Ascending aorta (tissue), 2 donors: ENCODE results near the gene NLRP6. TPM values are rescaled to one million over a fixed set of nuclear protein-coding genes. Genes with fewer than 3 reads are reported as not detected.
"Not testable (repeated sequence)": the region's sequence is repeated elsewhere in the genome, so short reads cannot be mapped to it uniquely, and the experiment has no call there.

Source experiments
- DNase-seq, 2 donors: peaks; one replicate each; pipeline ENCODE4 v3.0.0-alpha.2; 2019; ENCODE audit warnings: low spot score in 2 of 2
- H3K27ac ChIP-seq, 2 donors: fragments of 200-600 bp; sonication (generic); one replicate each; pipeline ENCODE4 v1.5.1; 2016 to 2017; ENCODE audit warnings: mild to moderate bottlenecking in 1 of 2
- H3K27me3 ChIP-seq: fragments of 200-600 bp; sonication (generic); one replicate; pipeline ENCODE4 v1.5.1; 2017
- H3K36me3 ChIP-seq, 2 donors: fragments of 200-600 bp; sonication (generic); one replicate each; pipeline ENCODE4 v1.5.1; 2016
- H3K4me1 ChIP-seq, 2 donors: fragments of 200-600 bp; sonication (generic); one replicate each; pipeline ENCODE4 v1.5.1; 2016 to 2017; ENCODE audit warnings: mild to moderate bottlenecking in 1 of 2
- H3K4me3 ChIP-seq, 2 donors: fragments of 200-600 bp; sonication (generic); one replicate each; pipeline ENCODE4 v1.5.1; 2016 to 2017; ENCODE audit warnings: mild to moderate bottlenecking in 1 of 2
- H3K9me3 ChIP-seq, 2 donors: fragments of 200-600 bp; sonication (generic); one replicate each; pipeline ENCODE4 v1.5.1; 2016
- intact Hi-C: fragments of 100-400 bp; cut with DNase I; formaldehyde crosslinking; loops from one replicate; pipeline ENCODE4 v1.15.1; 2023
- total RNA-seq: library from RNA; depleted of rRNA; stranded (reverse); fragments of >200 nt; gene quantifications from one replicate; pipeline ENCODE4 v1.1.0, GENCODE V29; 2016
- TF ChIP-seq, protein P1 (sequence below), 3 experiments: fragments of 200-600 bp in 2 of 3; fragments of 450-650 bp in 1 of 3; sonication (generic) in 2 of 3; IDR thresholded peaks; one replicate each; pipeline ENCODE4 v1.5.1; 2016 to 2019; ENCODE audit warnings: antibody characterized with exemption in 3 of 3, mild to moderate bottlenecking in 1 of 3, moderate library complexity in 1 of 3

NLRP6 gene
- total RNA-seq, 1 donor from 2014 or later, result not detected

DNA sequence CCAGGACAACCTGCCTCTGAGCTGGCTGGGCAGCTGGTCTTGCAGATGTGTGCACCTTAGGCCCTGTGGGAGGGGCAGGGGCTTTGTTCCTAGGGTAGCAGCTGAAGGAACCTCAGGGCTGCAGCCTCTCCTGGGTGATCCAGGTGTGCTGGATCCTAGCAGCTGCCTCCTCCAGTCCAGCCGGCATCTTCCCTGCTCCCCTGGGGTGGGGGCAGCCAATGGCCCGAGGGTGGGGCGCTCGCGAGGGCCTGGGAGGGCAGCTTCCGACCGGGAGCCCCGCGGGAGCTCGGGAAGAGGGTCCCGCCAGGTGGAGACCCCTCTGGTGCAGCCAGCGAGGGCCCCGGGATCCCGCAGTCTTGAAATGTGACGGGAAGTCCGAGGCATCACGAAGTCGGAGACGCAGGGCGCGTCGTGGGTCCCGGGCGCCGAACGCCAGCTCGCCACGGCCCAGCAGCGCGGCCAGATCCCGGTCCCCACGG, 37.3 kb downstream of the NLRP6 start:
- intact Hi-C loops, result no loop called here
- H3K4me1 ChIP-seq, result peaks cover 0 to 10% of the 10 kb centered on the region in 2 donors
- peak overlapping the region; percentile 6 to 66 for H3K27ac ChIP-seq
- no peaks in the 10 kb centered on the region for H3K27me3 ChIP-seq
- H3K9me3 ChIP-seq, result no peaks in the 10 kb centered on the region
- H3K36me3 ChIP-seq, result no peaks in the 10 kb centered on the region
- peak overlapping the region; percentile 47 to 62 for H3K4me3 ChIP-seq
- TF ChIP-seq, protein P1, sequence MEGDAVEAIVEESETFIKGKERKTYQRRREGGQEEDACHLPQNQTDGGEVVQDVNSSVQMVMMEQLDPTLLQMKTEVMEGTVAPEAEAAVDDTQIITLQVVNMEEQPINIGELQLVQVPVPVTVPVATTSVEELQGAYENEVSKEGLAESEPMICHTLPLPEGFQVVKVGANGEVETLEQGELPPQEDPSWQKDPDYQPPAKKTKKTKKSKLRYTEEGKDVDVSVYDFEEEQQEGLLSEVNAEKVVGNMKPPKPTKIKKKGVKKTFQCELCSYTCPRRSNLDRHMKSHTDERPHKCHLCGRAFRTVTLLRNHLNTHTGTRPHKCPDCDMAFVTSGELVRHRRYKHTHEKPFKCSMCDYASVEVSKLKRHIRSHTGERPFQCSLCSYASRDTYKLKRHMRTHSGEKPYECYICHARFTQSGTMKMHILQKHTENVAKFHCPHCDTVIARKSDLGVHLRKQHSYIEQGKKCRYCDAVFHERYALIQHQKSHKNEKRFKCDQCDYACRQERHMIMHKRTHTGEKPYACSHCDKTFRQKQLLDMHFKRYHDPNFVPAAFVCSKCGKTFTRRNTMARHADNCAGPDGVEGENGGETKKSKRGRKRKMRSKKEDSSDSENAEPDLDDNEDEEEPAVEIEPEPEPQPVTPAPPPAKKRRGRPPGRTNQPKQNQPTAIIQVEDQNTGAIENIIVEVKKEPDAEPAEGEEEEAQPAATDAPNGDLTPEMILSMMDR (IDR thresholded peaks at IDR 0.05), result no peak
- no peak for DNase-seq

DNA sequence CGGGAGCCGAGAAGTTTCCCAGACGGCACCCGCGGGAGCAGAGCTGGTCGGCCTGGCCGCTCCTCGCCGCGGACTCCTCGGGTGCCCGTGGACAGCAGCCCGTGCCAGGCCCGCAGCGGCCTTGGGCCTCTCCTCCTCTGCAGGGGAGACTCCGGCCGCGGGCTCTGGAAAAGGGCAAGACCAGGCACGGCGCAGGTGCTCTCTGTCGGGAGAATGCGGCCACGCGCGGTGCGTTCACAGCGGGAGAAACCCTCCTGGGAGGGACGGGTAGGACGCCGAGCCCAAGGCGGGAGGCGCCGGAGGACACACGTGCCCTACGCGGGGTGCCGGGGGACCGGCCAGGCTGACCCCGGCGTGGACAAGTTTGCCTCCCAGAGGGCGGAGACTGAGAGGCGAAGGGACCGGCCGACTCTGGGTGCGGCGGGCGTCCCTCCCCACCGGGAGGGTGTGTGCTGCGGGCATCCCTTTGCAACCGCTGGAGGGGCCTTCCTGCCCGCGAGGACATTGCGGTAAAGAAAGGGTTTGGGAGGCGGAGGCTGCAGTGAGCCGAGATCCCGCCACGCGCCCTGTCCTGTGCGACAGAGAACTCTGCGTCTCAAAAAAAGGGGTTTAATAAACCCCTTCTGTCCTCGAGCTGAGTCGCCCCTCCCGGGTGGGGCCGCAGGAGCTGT, 38.0 kb downstream of the NLRP6 start:
- DNase-seq, result no peak
- intact Hi-C loops, result no loop called here
- H3K27ac ChIP-seq, result peak overlapping the region; percentile 6 to 66

DNA sequence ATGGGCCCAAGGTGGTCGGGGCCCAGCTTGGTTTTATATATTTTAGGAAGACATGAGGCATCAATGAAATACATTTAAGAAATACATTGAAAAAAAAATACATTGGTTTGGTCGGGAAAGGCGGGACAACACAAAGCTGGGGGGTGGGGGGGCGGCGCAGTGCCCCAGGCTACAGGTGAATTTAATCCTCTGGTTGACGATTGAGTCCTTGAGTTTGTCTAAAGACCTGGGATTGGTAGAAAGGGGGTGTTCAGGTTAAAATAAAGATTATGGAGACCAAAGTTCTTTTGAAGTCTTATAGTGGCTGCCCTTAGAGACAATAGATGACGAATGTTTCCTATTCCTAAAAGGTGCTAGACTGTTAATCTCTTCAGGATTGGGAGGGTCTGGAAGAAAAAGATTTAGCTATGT, 38.7 kb downstream of the NLRP6 start:
- Histone ChIP-seq H3K9me3 (no peaks in the 10 kb centered on the region), H3K4me3 (peak overlapping the region; percentile 47 to 53), H3K27me3 (no peaks in the 10 kb centered on the region), H3K36me3 (no peaks in the 10 kb centered on the region), H3K27ac (peak overlapping the region; percentile 61 to 66), H3K4me1 (peaks cover 0 to 7% of the 10 kb centered on the region in 2 donors)
- TF ChIP-seq, protein P1 (IDR thresholded peaks at IDR 0.05), result no peak
- intact Hi-C loops, result no loop called here
- no peak for DNase-seq

More for the DNA sequence above, 38.0 kb downstream of the NLRP6 start:
- TF ChIP-seq, protein P1 (IDR thresholded peaks at IDR 0.05), result no peak
- Histone ChIP-seq H3K4me1 (peaks cover 0 to 10% of the 10 kb centered on the region in 2 donors), H3K4me3 (peak overlapping the region; percentile 47 to 62), H3K36me3 (no peaks in the 10 kb centered on the region), H3K27me3 (no peaks in the 10 kb centered on the region), H3K9me3 (no peaks in the 10 kb centered on the region)

DNA sequence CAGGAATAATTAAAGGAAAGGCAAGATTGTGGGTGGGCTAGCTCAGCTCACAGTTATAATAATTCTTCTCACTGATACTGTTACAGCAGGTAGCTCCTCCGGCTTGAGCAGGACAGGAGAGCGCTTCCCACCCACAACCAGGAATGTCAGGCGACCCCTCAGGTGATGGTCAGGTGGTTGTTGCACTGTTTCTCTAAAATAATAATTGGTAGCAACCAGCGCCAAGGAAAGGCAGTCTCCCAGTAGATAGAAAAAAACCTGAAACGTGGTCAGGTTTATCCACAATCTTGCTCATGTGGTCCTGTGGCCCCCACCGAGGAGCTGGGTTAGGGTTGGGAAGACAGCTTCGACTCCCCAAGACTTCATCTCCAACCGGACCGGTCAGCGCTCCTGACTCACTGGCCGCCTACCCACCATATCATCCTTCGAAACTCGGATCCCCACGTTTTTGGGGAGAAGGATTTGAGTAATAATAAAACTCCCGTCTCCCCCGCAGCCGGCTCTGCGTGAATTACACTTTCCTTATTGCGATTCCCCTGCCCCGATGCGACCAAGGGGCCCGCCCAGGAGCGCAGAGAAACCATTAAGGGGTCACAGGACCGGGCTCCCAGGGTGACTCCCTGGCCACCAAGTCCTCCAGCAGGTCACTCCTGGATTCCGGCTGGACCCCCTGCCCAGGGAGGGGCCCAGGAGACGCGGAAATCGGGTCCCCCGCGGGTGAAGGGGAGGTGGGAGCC, 39.6 kb downstream of the NLRP6 start:
- H3K4me3 ChIP-seq, result peak overlapping the region in 1 of 2 donors; percentile 53
- H3K4me1 ChIP-seq, result not testable (repeated sequence)

DNA sequence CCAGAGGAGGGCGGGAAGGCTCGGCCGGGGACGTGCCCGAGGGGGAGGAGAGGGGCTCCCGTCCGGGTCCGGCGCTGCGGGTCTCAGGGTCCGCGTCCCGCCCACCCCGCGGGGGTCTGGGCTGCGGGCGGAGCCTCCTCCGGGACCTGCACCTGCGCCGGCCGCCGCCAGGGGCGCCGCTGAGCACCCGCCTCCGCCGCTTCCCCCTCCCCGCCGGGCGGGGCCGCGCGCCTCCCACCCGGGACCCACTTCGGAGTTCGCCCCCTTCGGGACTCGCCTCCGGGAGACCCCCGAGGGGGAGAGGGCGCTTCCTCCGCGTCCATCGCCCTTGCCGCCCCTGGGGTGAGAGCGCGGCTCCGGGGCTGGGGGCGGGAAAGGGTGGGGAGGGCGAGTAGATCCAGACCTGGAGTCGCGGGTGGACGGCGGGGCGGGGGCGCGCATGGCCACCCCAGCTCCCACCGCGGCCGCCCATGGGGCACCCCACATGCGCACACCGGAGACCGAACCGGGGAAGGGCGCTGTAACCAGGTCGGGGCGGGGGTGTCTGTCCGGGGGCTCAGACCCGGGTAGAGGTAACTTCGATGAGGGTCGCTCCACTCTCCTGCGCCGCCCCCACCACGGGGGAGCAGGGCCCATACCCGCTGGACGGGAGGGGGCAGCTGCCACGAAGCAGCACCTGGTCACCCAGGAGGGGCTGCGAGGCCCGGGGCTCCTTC, 40.4 kb downstream of the NLRP6 start:
- H3K4me3 ChIP-seq, result peak overlapping the region; percentile 51 to 83
- H3K9me3 ChIP-seq, H3K4me1 ChIP-seq, H3K36me3 ChIP-seq, intact Hi-C loops, DNase-seq, H3K27me3 ChIP-seq: not testable (repeated sequence)
- peak overlapping the region; percentile 92 to 94 for H3K27ac ChIP-seq

More for the DNA sequence above, 39.6 kb downstream of the NLRP6 start:
- intact Hi-C loops, H3K27me3 ChIP-seq, H3K36me3 ChIP-seq, DNase-seq, H3K9me3 ChIP-seq: not testable (repeated sequence)
- peak overlapping the region; percentile 45 to 61 for H3K27ac ChIP-seq

DNA sequence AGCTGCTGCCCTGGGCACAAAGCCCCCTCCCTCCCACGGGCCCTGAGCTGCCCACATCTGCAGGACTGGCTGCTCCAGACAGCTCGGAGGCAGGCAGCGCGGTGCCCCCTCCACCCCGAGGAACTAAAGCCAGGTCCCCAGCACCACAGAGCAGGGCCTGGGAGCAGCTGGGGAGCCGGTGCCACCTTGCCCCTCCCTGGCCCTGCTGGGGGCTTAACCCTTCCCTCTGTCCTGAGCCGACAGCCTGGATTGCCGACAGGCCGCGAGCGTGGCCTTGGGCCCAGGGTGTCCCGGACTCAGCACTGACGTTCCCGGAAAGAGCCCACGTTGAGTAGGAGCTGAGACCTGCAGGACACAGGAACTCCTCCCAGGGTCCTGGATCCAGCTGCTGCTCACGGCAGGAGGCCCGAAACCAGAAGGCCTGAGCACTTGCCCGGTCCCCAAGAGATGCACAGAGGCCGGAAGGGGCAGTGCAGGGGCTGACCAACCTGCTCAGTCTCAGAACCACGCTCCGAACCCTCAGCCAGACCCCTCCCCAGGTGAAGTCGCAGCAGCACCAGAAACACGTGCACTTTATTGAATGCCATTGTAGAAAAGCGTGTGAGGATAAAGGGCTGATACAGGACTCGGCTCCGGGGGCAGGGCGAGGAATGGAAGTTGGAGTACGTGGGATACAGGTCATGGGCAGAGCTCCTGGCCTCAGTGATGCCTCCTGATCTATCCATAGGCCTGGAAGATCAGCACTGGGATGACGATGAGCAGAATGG, 41.1 kb downstream of the NLRP6 start:
- DNase-seq, result peak in 1 of 2 donors; percentile 72

DNA sequence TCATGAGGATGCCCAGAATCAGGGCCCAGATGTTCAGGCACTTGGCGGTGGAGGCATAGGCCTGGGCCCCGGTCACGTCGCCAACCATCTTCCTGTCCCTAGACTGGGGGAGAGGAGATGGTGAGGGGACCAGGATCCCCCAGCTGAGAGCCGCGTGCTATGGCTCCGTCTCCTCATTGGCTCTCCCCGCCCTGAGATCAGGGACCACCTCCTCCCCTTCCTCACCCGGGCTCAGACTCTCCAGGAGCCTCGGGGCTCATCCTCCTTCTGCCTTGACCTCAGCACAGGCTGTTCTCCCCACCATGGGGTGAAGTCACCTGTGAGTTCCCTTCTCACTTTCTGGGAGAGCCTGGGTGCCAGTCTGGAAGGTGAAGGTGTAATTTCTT, 41.7 kb downstream of the NLRP6 start:
- DNase-seq, H3K4me1 ChIP-seq: not testable (repeated sequence)
- intact Hi-C loops, result loop anchor here (1.0 kb wide), 1 partner anchor 35 kb away; no protein-coding TSS in a partner anchor

More for the DNA sequence above, 41.1 kb downstream of the NLRP6 start:
- intact Hi-C loops, H3K36me3 ChIP-seq, H3K4me1 ChIP-seq, H3K27me3 ChIP-seq, H3K9me3 ChIP-seq: not testable (repeated sequence)
- TF ChIP-seq, protein P1 (IDR thresholded peaks at IDR 0.05), result peak in 1 of 3 experiments; percentile 15
- Histone ChIP-seq H3K4me3 (peak overlapping the region; percentile 51 to 83), H3K27ac (peak overlapping the region; percentile 92 to 94)

More for the DNA sequence above, 41.7 kb downstream of the NLRP6 start:
- H3K36me3 ChIP-seq, H3K9me3 ChIP-seq, H3K27me3 ChIP-seq: not testable (repeated sequence)
- Histone ChIP-seq H3K4me3 (peak overlapping the region; percentile 56 to 83), H3K27ac (peak overlapping the region; percentile 92 to 94)
